Measurements from ENCODE around the gene LILRA2.
"Not testable (repeated sequence)": the region's sequence is repeated elsewhere in the genome, so short reads cannot be mapped to it uniquely, and the experiment has no call there.

DNA sequence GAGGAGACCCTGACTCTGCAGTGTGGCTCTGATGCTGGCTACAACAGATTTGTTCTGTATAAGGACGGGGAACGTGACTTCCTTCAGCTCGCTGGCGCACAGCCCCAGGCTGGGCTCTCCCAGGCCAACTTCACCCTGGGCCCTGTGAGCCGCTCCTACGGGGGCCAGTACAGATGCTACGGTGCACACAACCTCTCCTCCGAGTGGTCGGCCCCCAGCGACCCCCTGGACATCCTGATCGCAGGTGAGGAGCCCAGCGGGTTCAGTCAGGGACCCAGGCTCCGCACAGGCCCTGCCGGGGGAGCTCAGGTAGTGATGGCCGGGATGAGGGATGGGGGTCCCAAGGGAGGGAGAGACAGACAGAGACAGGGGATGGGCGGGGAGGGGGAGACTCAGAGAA lies 58.9 kb downstream of the LILRA2 start:
- TF ChIP-seq, protein P1, sequence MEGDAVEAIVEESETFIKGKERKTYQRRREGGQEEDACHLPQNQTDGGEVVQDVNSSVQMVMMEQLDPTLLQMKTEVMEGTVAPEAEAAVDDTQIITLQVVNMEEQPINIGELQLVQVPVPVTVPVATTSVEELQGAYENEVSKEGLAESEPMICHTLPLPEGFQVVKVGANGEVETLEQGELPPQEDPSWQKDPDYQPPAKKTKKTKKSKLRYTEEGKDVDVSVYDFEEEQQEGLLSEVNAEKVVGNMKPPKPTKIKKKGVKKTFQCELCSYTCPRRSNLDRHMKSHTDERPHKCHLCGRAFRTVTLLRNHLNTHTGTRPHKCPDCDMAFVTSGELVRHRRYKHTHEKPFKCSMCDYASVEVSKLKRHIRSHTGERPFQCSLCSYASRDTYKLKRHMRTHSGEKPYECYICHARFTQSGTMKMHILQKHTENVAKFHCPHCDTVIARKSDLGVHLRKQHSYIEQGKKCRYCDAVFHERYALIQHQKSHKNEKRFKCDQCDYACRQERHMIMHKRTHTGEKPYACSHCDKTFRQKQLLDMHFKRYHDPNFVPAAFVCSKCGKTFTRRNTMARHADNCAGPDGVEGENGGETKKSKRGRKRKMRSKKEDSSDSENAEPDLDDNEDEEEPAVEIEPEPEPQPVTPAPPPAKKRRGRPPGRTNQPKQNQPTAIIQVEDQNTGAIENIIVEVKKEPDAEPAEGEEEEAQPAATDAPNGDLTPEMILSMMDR (conservative IDR thresholded peaks at IDR 0.05) = not testable (repeated sequence)
- not testable (repeated sequence) for TF ChIP-seq ZFX (IDR thresholded peaks at IDR 0.05)

Measured in C4-2B (cell line).